Liver (tissue), 9 donors: Measurements from ENCODE around the gene CISD2. TPM values are rescaled to one million over a fixed set of nuclear protein-coding genes. Genes with fewer than 3 reads are reported as not detected.
A peak's percentile ranks its signal among the peaks of the same experiment; 100 is the strongest.

Experiments used
- DNase-seq: peaks from one replicate; pipeline ENCODE4 v3.0.0-alpha.2; 2017; ENCODE audit warnings: low spot score
- H3K27ac ChIP-seq, 2 donors: one replicate each; pipeline ENCODE4 v1.7.0; 2013; ENCODE audit warnings: inconsistent platforms in 2 of 2, low read length in 2 of 2, control low read depth in 1 of 2, low read depth in 1 of 2, mild to moderate bottlenecking in 1 of 2
- H3K27me3 ChIP-seq, 4 donors: one replicate each; pipeline versions ENCODE4 v1.6.1 to v1.7.0; 2013; ENCODE audit warnings: low read length in 3 of 4, inconsistent platforms in 1 of 4, mild to moderate bottlenecking in 1 of 4, moderate library complexity in 1 of 4; ENCODE audit not compliant: control insufficient read depth in 4 of 4, insufficient read depth in 4 of 4
- H3K36me3 ChIP-seq, 4 donors: one replicate each; pipeline versions ENCODE4 v1.6.1 to v1.7.0; 2013; ENCODE audit warnings: low read length in 3 of 4, mild to moderate bottlenecking in 3 of 4, low read depth in 1 of 4, moderate library complexity in 1 of 4; ENCODE audit not compliant: control insufficient read depth in 4 of 4, insufficient read depth in 3 of 4
- H3K4me1 ChIP-seq, 4 donors: one replicate each; pipeline versions ENCODE4 v1.6.1 to v1.7.0; 2013; ENCODE audit warnings: low read length in 3 of 4, mild to moderate bottlenecking in 3 of 4, moderate library complexity in 1 of 4; ENCODE audit not compliant: control insufficient read depth in 4 of 4, insufficient read depth in 4 of 4
- H3K4me3 ChIP-seq, 3 donors: one replicate each; pipeline versions ENCODE4 v1.6.1 to v1.7.0; 2013; ENCODE audit warnings: low read length in 3 of 3, control low read depth in 1 of 3, low read depth in 1 of 3, mild to moderate bottlenecking in 1 of 3
- H3K9ac ChIP-seq, 2 donors: one replicate each; pipeline ENCODE4 v1.7.0; 2013; ENCODE audit warnings: low read length in 2 of 2, mild to moderate bottlenecking in 2 of 2, moderate library complexity in 2 of 2, control low read depth in 1 of 2, low read depth in 1 of 2
- H3K9me3 ChIP-seq, 4 donors: one replicate each; pipeline versions ENCODE4 v1.6.1 to v1.7.0; 2013; ENCODE audit warnings: low read length in 3 of 4; ENCODE audit not compliant: control insufficient read depth in 4 of 4
- ATF3 ChIP-seq: IDR thresholded peaks from 2 replicates; pipeline ENCODE4 v1.6.1; 2016; ENCODE audit warnings: antibody characterized with exemption
- CTCF ChIP-seq: fragments of 150-350 bp; IDR thresholded peaks from 2 replicates; pipeline ENCODE4 v1.5.1; 2017; ENCODE audit warnings: improper control_type of control experiment, low read depth, low read length; ENCODE audit not compliant: missing input control
- EGR1 ChIP-seq, 2 donors: IDR thresholded peaks; 2 replicates each; pipeline ENCODE4 v1.6.1; 2016 to 2018; ENCODE audit warnings: antibody characterized with exemption in 2 of 2, low read depth in 2 of 2
- FOXA1 ChIP-seq: IDR thresholded peaks from 2 replicates; pipeline ENCODE4 v1.6.1; 2016; ENCODE audit warnings: antibody characterized with exemption
- FOXA2 ChIP-seq: IDR thresholded peaks from 2 replicates; pipeline ENCODE4 v1.6.1; 2016; ENCODE audit warnings: antibody characterized with exemption
- HNF4A ChIP-seq, 2 donors: conservative IDR thresholded peaks; 2 replicates each; pipeline ENCODE4 v1.6.1; 2016; ENCODE audit warnings: antibody characterized with exemption in 2 of 2, mild to moderate bottlenecking in 2 of 2
- HNF4G ChIP-seq: IDR thresholded peaks from 2 replicates; pipeline ENCODE4 v1.6.1; 2016; ENCODE audit warnings: antibody characterized with exemption
- JUND ChIP-seq, 2 donors: IDR thresholded peaks; 2 replicates each; pipeline ENCODE4 v1.6.1; 2016; ENCODE audit warnings: antibody characterized with exemption in 2 of 2
- MAX ChIP-seq: IDR thresholded peaks from 2 replicates; pipeline ENCODE4 v1.6.1; 2016; ENCODE audit warnings: antibody characterized with exemption
- NR2F2 ChIP-seq: IDR thresholded peaks from 2 replicates; pipeline ENCODE4 v1.6.1; 2016; ENCODE audit warnings: antibody characterized with exemption
- RAD21 ChIP-seq, 2 donors: IDR thresholded peaks; 2 replicates each; pipeline ENCODE4 v1.6.1; 2016; ENCODE audit warnings: antibody characterized with exemption in 2 of 2, mild to moderate bottlenecking in 2 of 2
- REST ChIP-seq: IDR thresholded peaks from 2 replicates; pipeline ENCODE4 v1.6.1; 2016; ENCODE audit warnings: antibody characterized with exemption, mild to moderate bottlenecking
- RXRA ChIP-seq, 2 donors: IDR thresholded peaks; 2 replicates each; pipeline ENCODE4 v1.6.1; 2017 to 2018; ENCODE audit warnings: antibody characterized with exemption in 2 of 2, mild to moderate bottlenecking in 1 of 2
- SP1 ChIP-seq: IDR thresholded peaks from 2 replicates; pipeline ENCODE4 v1.6.1; 2018; ENCODE audit warnings: antibody characterized with exemption, mild to moderate bottlenecking
- TAF1 ChIP-seq: conservative IDR thresholded peaks from 2 replicates; pipeline ENCODE4 v1.6.1; 2016; ENCODE audit warnings: antibody characterized with exemption, mild to moderate bottlenecking
- YY1 ChIP-seq: IDR thresholded peaks from 2 replicates; pipeline ENCODE4 v1.6.1; 2016; ENCODE audit warnings: antibody characterized with exemption, mild to moderate bottlenecking
- ZBTB33 ChIP-seq: IDR thresholded peaks from 2 replicates; pipeline ENCODE4 v1.6.1; 2016; ENCODE audit warnings: antibody characterized with exemption
- WGBS: extraction: QIAGEN DNeasy Blood & Tissue Kit; methylation state at CpG from one replicate; pipeline ENCODE4 v1.1.7; 2013; 5-methylcytosine and 5-hydroxymethylcytosine counted together
- polyA plus RNA-seq, 2 donors: library from polyadenylated mRNA; stranded (reverse) in 1 of 2; unstranded in 1 of 2; fragments of 200-250 nt in 1 of 2; fragments of >200 nt in 1 of 2; fragmentation: Nextera tagmentation in 1 of 2; extraction: Ambion mirVana in 1 of 2; gene quantifications; one replicate each; pipeline versions ENCODE4 v1.2.1 to v1.2.3, GENCODE V29; 2013 to 2015
- total RNA-seq, 2 donors: library from RNA; depleted of rRNA; stranded (reverse); fragments of >200 nt; gene quantifications; one replicate each; pipeline ENCODE4 v1.2.3, GENCODE V29; 2014
- donor health status: healthy.
- donor health status: healthy.
- donor health status: healthy.
- donor health status: healthy.
- donor health status: healthy.

Gene CISD2
- total and polyA plus RNA-seq, 4 donors = 31.5 to 83.2 (median 54.9) TPM

- Histone ChIP-seq H3K36me3 (no peaks in the 10 kb centered on the region), H3K4me3 (peak overlapping the region; percentile 56 to 96 (median 89)), H3K4me1 (peaks cover 2 to 9% (median 6%) of the 10 kb centered on the region in 4 donors), H3K27ac (peak overlapping the region; percentile 97 to 99), H3K27me3 (no peaks in the 10 kb centered on the region), H3K9ac (peak overlapping the region; percentile 93 to 99), H3K9me3 (no peaks in the 10 kb centered on the region)
- WGBS = 3% methylated on average over 19 of the region's 19 CpGs
- no peak for DNase-seq
- TF ChIP-seq ATF3 = no peak
- peak in 1 of 2 donors; percentile 5 for TF ChIP-seq RAD21 (IDR thresholded peaks at IDR 0.05)
- peak; percentile 12 for TF ChIP-seq NR2F2
- TF ChIP-seq EGR1 (IDR thresholded peaks at IDR 0.05; ENCODE audit: low read depth in 2 of 2) = no peak
- peak; percentile 8 to 19 for TF ChIP-seq RXRA (IDR thresholded peaks at IDR 0.05)
- TF ChIP-seq FOXA1 = no peak
- no peak for TF ChIP-seq ZBTB33
- TF ChIP-seq HNF4G = no peak
- TF ChIP-seq HNF4A (conservative IDR thresholded peaks at IDR 0.05) = no peak
- no peak for TF ChIP-seq REST
- TF ChIP-seq JUND (IDR thresholded peaks at IDR 0.05) = no peak
These were observed 891 bp downstream of the CISD2 start for GRCh38 chr4:102869569-102870197.

GRCh38 chr4:102871772-102872171 is 3.0 kb downstream of the CISD2 start:
- Histone ChIP-seq H3K4me3 (no peak overlapping the region), H3K27ac (no peak overlapping the region), H3K27me3 (no peaks in the 10 kb centered on the region), H3K36me3 (no peaks in the 10 kb centered on the region), H3K9ac (no peak overlapping the region), H3K9me3 (no peaks in the 10 kb centered on the region), H3K4me1 (peaks cover 0 to 9% (median 6%) of the 10 kb centered on the region in 4 donors)
- no peak for DNase-seq
- 81% methylated on average over 2 of the region's 2 CpGs for WGBS
- TF ChIP-seq RAD21 (IDR thresholded peaks at IDR 0.05) (no peak), ATF3 (no peak), YY1 (no peak), MAX (no peak), CTCF (no peak), TAF1 (no peak), FOXA1 (no peak), REST (no peak), FOXA2 (no peak), SP1 (no peak), JUND (IDR thresholded peaks at IDR 0.05) (no peak), EGR1 (IDR thresholded peaks at IDR 0.05; ENCODE audit: low read depth in 2 of 2) (no peak), NR2F2 (no peak), HNF4G (no peak), ZBTB33 (no peak)
